ENCODE data around the gene BBS9.

GRCh38 chr7:33248671-33249070 lies 119.3 kb downstream of the BBS9 start:
- TF ChIP-seq EZH2 (optimal IDR thresholded peaks at IDR 0.05; ENCODE audit: low read depth, low read length) (no peak), CTCF (IDR thresholded peaks at IDR 0.05; ENCODE audit: low read length) (no peak), EZH2phosphoT487 (IDR thresholded peaks at IDR 0.05; ENCODE audit: low read length) (no peak)
